ENCODE data around the gene ABTB2. TPM values are rescaled to one million over a fixed set of nuclear protein-coding genes. Genes with fewer than 3 reads are reported as not detected.

The ABTB2 gene
- total and polyA plus RNA-seq, 10 of the 15 experiments (the other 5 are each of a cell fraction or from before 2014, with no cell fraction given): 0.13 to 2.1 (median 0.72) TPM

- TF ChIP-seq CUX1 (IDR thresholded peaks at IDR 0.05; ENCODE audit: insufficient replicate concordance, low read depth, low read length) (peak; percentile 65), STAT1 (conservative IDR thresholded peaks at IDR 0.05) (no peak), YY1 (IDR thresholded peaks at IDR 0.05; ENCODE audit: low read depth, low read length) (peak; percentile 31; the same call in 1 of the 2 replicates), MEF2A (IDR thresholded peaks at IDR 0.05; ENCODE audit: insufficient read depth, low read depth, low read length) (peak; percentile 87), POLR2AphosphoS2 (IDR thresholded peaks at IDR 0.05; ENCODE audit: low read depth, low read length) (no peak), ZNF24 (IDR thresholded peaks at IDR 0.05) (peak; percentile 54; the same call in 1 of the 2 replicates), NR2C1 (IDR thresholded peaks at IDR 0.05) (peak; percentile 74), ZZZ3 (IDR thresholded peaks at IDR 0.05; ENCODE audit: control insufficient read depth, insufficient read length, low read depth) (no peak), SMAD1 (IDR thresholded peaks at IDR 0.05; ENCODE audit: low read depth, partially characterized antibody) (no peak), PRDM15 (CRISPR knock-in tag; IDR thresholded peaks at IDR 0.05) (no peak), ZBTB40 (IDR thresholded peaks at IDR 0.05; ENCODE audit: borderline replicate concordance) (no peak), ZNF207 (IDR thresholded peaks at IDR 0.05; ENCODE audit: borderline replicate concordance) (no peak), ESRRA (IDR thresholded peaks at IDR 0.05; ENCODE audit: low read length) (no peak), KAT2A (conservative IDR thresholded peaks at IDR 0.05; ENCODE audit: control insufficient read depth, low read depth, low read length) (no peak), ZSCAN29 (IDR thresholded peaks at IDR 0.05) (no peak), RB1 (IDR thresholded peaks at IDR 0.05; ENCODE audit: borderline replicate concordance) (no peak)
Measured at GRCh38 chr11:34243600-34244464, 114.0 kb downstream of the ABTB2 start (continued).
